HepG2 (cell line): ENCODE results near the gene KCNMA1. TPM values are rescaled to one million over a fixed set of nuclear protein-coding genes. Genes with fewer than 3 reads are reported as not detected.

Experiments
- ATAC-seq: fragments of 200-7000 bp; cut with Tn5 transposase; 3 replicates; pipeline ENCODE4 v1.9.1; 2020; ENCODE audit warnings: mild to moderate bottlenecking, moderate library complexity
- BruUV-seq: library from RNA; stranded (reverse); fragments of 400-500 nt; replicated peaks from 2 replicates; lab custom pipeline; 2021; lab: Mats Ljungman, UMichigan
- CTCF ChIA-PET: fragments of 300-600 bp; formaldehyde crosslinking; extraction: SDS; loops from one replicate; lab custom pipeline; 2021; ENCODE audit warnings: low total read pairs, inconsistent platforms, low intra/inter-chr PET ratio; lab: Yijun Ruan, JAX
- POLR2A ChIA-PET: fragments of 350-600 bp; sonication (Branson Sonifier 250); formaldehyde crosslinking; loops from one replicate; lab custom pipeline; 2020; ENCODE audit warnings: antibody characterized with exemption, inconsistent platforms; lab: Yijun Ruan, JAX
- DNase-seq: peaks from one replicate; pipeline ENCODE4 v3.0.0-alpha.2; 2015; ENCODE audit warnings: low spot score
- FAIRE-seq: peaks from 3 replicates; lab custom pipeline; 2011; peaks lifted over from hg19 to GRCh38; lab: Jason Lieb, UNC
- H2AFZ ChIP-seq: one replicate; pipeline ENCODE4 v1.6.1; 2011; ENCODE audit warnings: low read length, inconsistent platforms
- H3K27ac ChIP-seq: fragments of 300-600 bp; 3 replicates; pipeline ENCODE4 v1.8.0; 2011; ENCODE audit warnings: mixed run types, mild to moderate bottlenecking, mixed read lengths, low read length, inconsistent platforms; ENCODE audit not compliant: insufficient read depth; ENCODE audit errors: extremely low read length
- H3K27me3 ChIP-seq, 2 experiments: fragments of 200-600 bp in 1 of 2; 2 replicates in 1 of 2; 3 replicates in 1 of 2; pipeline versions ENCODE4 v1.6.0 to v1.8.0; 2011; ENCODE audit warnings: low read length in 2 of 2, mild to moderate bottlenecking in 2 of 2, moderate library complexity in 2 of 2, inconsistent platforms in 1 of 2; ENCODE audit not compliant: insufficient read depth in 2 of 2, control insufficient read depth in 1 of 2
- H3K36me3 ChIP-seq, 2 experiments: fragments of 200-600 bp in 1 of 2; replicated peaks in 1 of 2; 2 replicates in 1 of 2; 3 replicates in 1 of 2; pipeline versions ENCODE4 v1.5.1 to v1.8.0; 2011; ENCODE audit warnings: low read length in 2 of 2, inconsistent platforms in 1 of 2; ENCODE audit not compliant: insufficient read depth in 2 of 2, control insufficient read depth in 1 of 2
- H3K4me1 ChIP-seq: 2 replicates; pipeline ENCODE4 v1.5.1; 2012; ENCODE audit warnings: low read length, inconsistent platforms; ENCODE audit not compliant: insufficient read depth
- H3K4me2 ChIP-seq: 2 replicates; pipeline ENCODE4 v1.6.0; 2011; ENCODE audit warnings: low read depth, low read length, inconsistent platforms
- H3K4me3 ChIP-seq, 3 experiments: fragments of 200-600 bp in 1 of 3; sonication (generic), shearing (Covaris generic) in 1 of 3; replicated peaks in 1 of 3; 2 replicates each; pipeline ENCODE4 v1.5.1; 2011 to 2016; ENCODE audit warnings: low read length in 3 of 3, inconsistent platforms in 2 of 3, low read depth in 2 of 3, mild to moderate bottlenecking in 2 of 3, control low read depth in 1 of 3, mixed read lengths in 1 of 3; ENCODE audit not compliant: insufficient read depth in 1 of 3
- H3K79me2 ChIP-seq: one replicate; pipeline ENCODE4 v1.6.1; 2011; ENCODE audit warnings: low read length, inconsistent platforms; ENCODE audit not compliant: insufficient read depth
- H3K9ac ChIP-seq: 2 replicates; pipeline ENCODE4 v1.6.0; 2011; ENCODE audit warnings: mild to moderate bottlenecking, low read depth, low read length, inconsistent platforms; ENCODE audit not compliant: insufficient read depth
- H3K9me3 ChIP-seq: 2 replicates; pipeline ENCODE4 v1.5.1; 2012; ENCODE audit warnings: mild to moderate bottlenecking, low read length
- H4K20me1 ChIP-seq: 2 replicates; pipeline ENCODE4 v1.6.0; 2011; ENCODE audit warnings: inconsistent platforms, mild to moderate bottlenecking, low read length, moderate library complexity; ENCODE audit not compliant: insufficient read depth
- CBX1 ChIP-seq: IDR thresholded peaks from one replicate; pipeline ENCODE4 v1.6.1; 2016; ENCODE audit warnings: antibody characterized with exemption, low read depth
- ETV6 ChIP-seq: sonication (generic); formaldehyde crosslinking; conservative IDR thresholded peaks from 2 replicates; pipeline ENCODE4 v1.4.0; 2020; ENCODE audit warnings: missing genetic modification reagents
- FOXK1 ChIP-seq: sonication (generic); formaldehyde crosslinking; IDR thresholded peaks from 2 replicates; pipeline ENCODE4 v1.4.0; 2020; ENCODE audit warnings: low read depth, missing genetic modification reagents, borderline replicate concordance
- FOXK2 ChIP-seq: fragments of 450-650 bp; IDR thresholded peaks from 2 replicates; pipeline ENCODE4 v1.6.1; 2016
- GPN1 ChIP-seq: sonication (generic); formaldehyde crosslinking; IDR thresholded peaks from 2 replicates; pipeline ENCODE4 v1.5.1; 2020; ENCODE audit warnings: missing genetic modification reagents, borderline replicate concordance
- JARID2 ChIP-seq: sonication (generic); formaldehyde crosslinking; IDR thresholded peaks from 2 replicates; pipeline ENCODE4 v1.8.1; 2023; ENCODE audit warnings: missing genetic modification reagents, inconsistent platforms; ENCODE audit not compliant: insufficient replicate concordance
- KDM3A ChIP-seq: IDR thresholded peaks from 2 replicates; pipeline ENCODE4 v1.6.1; 2018; ENCODE audit warnings: low read depth, missing compliant biosample characterization
- LCORL ChIP-seq, 2 experiments: fragments of 450-650 bp in 1 of 2; sonication (generic) in 1 of 2; formaldehyde crosslinking in 1 of 2; IDR thresholded peaks; 2 replicates each; pipeline versions ENCODE4 v1.5.0 to v1.6.1; 2017 to 2020; ENCODE audit warnings: antibody characterized with exemption in 1 of 2, missing genetic modification reagents in 1 of 2
- PCBP1 ChIP-seq: fragments of 200-400 bp; formaldehyde crosslinking; IDR thresholded peaks from 2 replicates; pipeline ENCODE4 v1.6.1; 2017; ENCODE audit warnings: mild to moderate bottlenecking, low read depth, low read length, borderline replicate concordance
- PPARG ChIP-seq: conservative IDR thresholded peaks from 2 replicates; pipeline ENCODE4 v1.6.1; 2016; ENCODE audit warnings: missing biosample characterization, missing genetic modification reagents
- RNF2 ChIP-seq: fragments of 450-650 bp; conservative IDR thresholded peaks from 2 replicates; pipeline ENCODE4 v1.6.1; 2016; ENCODE audit warnings: low read depth
- SCMH1 ChIP-seq: sonication (generic); formaldehyde crosslinking; IDR thresholded peaks from 2 replicates; pipeline ENCODE4 v1.9.0; 2021; ENCODE audit warnings: missing genetic modification reagents, mild to moderate bottlenecking, borderline replicate concordance
- WGBS: methylation state at CpG from one replicate; pipeline ENCODE4 v1.1.6; 2017; ENCODE audit warnings: low lambda C conversion rate; 5-methylcytosine and 5-hydroxymethylcytosine counted together
- in situ Hi-C: cut with HindIII; loops from 2 replicates; pipeline ENCODE4 v1.10.0; 2017; ENCODE audit warnings: low pct_unique_long_range_greater_than_20kb; ENCODE audit not compliant: extremely low pct_ligation_motif_present
- intact Hi-C: fragments of 100-400 bp; cut with micrococcal nuclease; formaldehyde crosslinking; loops from one replicate; pipeline ENCODE4 v1.10.0; 2022; ENCODE audit not compliant: unreplicated experiment
- polyA plus RNA-seq, 8 experiments: library from polyadenylated mRNA; depleted of rRNA in 3 of 8; stranded (reverse) in 7 of 8; unstranded in 1 of 8; fragments of >200 nt; fragmentation: Illumina TruSeq in 4 of 8; extraction: Trizol in 4 of 8; gene quantifications; 2 replicates each; pipeline versions ENCODE4 v1.2.1 to v1.2.3, GENCODE V29; 2011 to 2016; ENCODE audit warnings: low read depth in 4 of 8, missing spikeins in 1 of 8, mixed read lengths in 1 of 8; ENCODE audit not compliant: insufficient read depth in 1 of 8
- total RNA-seq, 5 experiments: library from RNA; depleted of rRNA; stranded (reverse); fragments of >200 nt; fragmentation: Illumina TruSeq; extraction: Trizol; gene quantifications; 2 replicates each; pipeline ENCODE4 v1.2.3, GENCODE V29; 2016; ENCODE audit warnings: low read depth in 1 of 5
- TF ChIP-seq, protein P1 (sequence below): sonication (generic); formaldehyde crosslinking; IDR thresholded peaks from 2 replicates; pipeline ENCODE4 v1.8.0; 2023; ENCODE audit warnings: mild to moderate bottlenecking, missing genetic modification reagents
- TF ChIP-seq, protein P2 (sequence below): IDR thresholded peaks from 2 replicates; pipeline ENCODE4 v1.6.1; 2016; ENCODE audit warnings: control low read depth
- TF ChIP-seq, protein P3 (sequence below): sonication (generic); formaldehyde crosslinking; IDR thresholded peaks from 2 replicates; pipeline ENCODE4 v1.5.1; 2020; ENCODE audit warnings: mild to moderate bottlenecking, missing genetic modification reagents, borderline replicate concordance
- TF ChIP-seq, protein P4 (sequence below): IDR thresholded peaks from 2 replicates; pipeline ENCODE4 v1.6.1; 2018; ENCODE audit warnings: missing genetic modification reagents

Gene KCNMA1
- total and polyA plus RNA-seq, 2 of the 13 experiments (the other 11 are each of a cell fraction or from before 2014, with no cell fraction given): 0.02 TPM; not detected in 1

DNA sequence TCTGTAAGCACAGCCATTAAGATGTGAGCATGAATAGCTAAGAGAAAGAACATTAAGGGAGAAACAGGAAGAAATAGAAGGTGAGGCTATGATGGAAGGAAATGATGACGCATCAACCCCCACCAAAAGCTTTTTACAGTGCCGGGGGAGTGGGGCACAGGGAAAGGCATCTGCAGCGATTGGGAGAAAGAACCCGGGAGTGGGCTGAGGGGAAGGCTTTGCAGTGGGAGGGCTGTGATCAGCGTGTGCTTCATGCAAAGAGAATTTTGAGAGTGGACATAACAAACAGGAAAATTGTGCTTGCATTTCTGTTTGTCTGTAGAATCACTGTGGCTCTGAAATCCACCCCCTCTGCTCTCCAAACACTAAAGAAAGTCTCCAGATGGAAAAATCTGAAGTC is 250.8 kb downstream of the KCNMA1 start:
- in situ Hi-C loops (no loop called here), intact Hi-C loops (no loop called here)
- no peak overlapping the region for H3K4me3 ChIP-seq
- no peaks in the 10 kb centered on the region for H3K36me3 ChIP-seq
- BruUV-seq: no TSS peak
- H3K27me3 ChIP-seq: peaks cover 0 to 7% of the 10 kb centered on the region in 2 experiments; a peak in 1 of 5 replicates
- no peak overlapping the region for H3K4me2 ChIP-seq
- H3K9me3 ChIP-seq: no peaks in the 10 kb centered on the region
- DNase-seq: no peak
- H4K20me1 ChIP-seq: no peaks in the 10 kb centered on the region
- no peak for ATAC-seq
- H3K4me1 ChIP-seq: no peaks in the 10 kb centered on the region
- H3K9ac ChIP-seq: no peak overlapping the region
- no peak for FAIRE-seq
- no peak overlapping the region for H2AFZ ChIP-seq
- no peak overlapping the region for H3K27ac ChIP-seq
- WGBS: 34% methylated on average over 5 of the region's 5 CpGs
- TF ChIP-seq PPARG (CRISPR knock-in tag): no peak
- no peak for TF ChIP-seq GPN1 (CRISPR knock-in tag)
- TF ChIP-seq LCORL (IDR thresholded peaks at IDR 0.05): no peak
- TF ChIP-seq LCORL (CRISPR knock-in tag; IDR thresholded peaks at IDR 0.05): no peak
- TF ChIP-seq JARID2 (CRISPR knock-in tag): no peak
- TF ChIP-seq, protein P1, sequence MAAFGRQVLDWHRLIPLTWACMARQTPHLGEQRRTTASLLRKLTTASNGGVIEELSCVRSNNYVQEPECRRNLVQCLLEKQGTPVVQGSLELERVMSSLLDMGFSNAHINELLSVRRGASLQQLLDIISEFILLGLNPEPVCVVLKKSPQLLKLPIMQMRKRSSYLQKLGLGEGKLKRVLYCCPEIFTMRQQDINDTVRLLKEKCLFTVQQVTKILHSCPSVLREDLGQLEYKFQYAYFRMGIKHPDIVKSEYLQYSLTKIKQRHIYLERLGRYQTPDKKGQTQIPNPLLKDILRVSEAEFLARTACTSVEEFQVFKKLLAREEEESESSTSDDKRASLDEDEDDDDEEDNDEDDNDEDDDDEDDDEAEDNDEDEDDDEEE: no peak
- no peak for TF ChIP-seq SCMH1 (CRISPR knock-in tag)
- no peak for TF ChIP-seq FOXK2
- TF ChIP-seq CBX1: no peak
- TF ChIP-seq, protein P2, sequence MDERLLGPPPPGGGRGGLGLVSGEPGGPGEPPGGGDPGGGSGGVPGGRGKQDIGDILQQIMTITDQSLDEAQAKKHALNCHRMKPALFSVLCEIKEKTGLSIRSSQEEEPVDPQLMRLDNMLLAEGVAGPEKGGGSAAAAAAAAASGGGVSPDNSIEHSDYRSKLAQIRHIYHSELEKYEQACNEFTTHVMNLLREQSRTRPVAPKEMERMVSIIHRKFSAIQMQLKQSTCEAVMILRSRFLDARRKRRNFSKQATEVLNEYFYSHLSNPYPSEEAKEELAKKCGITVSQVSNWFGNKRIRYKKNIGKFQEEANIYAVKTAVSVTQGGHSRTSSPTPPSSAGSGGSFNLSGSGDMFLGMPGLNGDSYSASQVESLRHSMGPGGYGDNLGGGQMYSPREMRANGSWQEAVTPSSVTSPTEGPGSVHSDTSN (CRISPR knock-in tag): no peak
- TF ChIP-seq, protein P3, sequence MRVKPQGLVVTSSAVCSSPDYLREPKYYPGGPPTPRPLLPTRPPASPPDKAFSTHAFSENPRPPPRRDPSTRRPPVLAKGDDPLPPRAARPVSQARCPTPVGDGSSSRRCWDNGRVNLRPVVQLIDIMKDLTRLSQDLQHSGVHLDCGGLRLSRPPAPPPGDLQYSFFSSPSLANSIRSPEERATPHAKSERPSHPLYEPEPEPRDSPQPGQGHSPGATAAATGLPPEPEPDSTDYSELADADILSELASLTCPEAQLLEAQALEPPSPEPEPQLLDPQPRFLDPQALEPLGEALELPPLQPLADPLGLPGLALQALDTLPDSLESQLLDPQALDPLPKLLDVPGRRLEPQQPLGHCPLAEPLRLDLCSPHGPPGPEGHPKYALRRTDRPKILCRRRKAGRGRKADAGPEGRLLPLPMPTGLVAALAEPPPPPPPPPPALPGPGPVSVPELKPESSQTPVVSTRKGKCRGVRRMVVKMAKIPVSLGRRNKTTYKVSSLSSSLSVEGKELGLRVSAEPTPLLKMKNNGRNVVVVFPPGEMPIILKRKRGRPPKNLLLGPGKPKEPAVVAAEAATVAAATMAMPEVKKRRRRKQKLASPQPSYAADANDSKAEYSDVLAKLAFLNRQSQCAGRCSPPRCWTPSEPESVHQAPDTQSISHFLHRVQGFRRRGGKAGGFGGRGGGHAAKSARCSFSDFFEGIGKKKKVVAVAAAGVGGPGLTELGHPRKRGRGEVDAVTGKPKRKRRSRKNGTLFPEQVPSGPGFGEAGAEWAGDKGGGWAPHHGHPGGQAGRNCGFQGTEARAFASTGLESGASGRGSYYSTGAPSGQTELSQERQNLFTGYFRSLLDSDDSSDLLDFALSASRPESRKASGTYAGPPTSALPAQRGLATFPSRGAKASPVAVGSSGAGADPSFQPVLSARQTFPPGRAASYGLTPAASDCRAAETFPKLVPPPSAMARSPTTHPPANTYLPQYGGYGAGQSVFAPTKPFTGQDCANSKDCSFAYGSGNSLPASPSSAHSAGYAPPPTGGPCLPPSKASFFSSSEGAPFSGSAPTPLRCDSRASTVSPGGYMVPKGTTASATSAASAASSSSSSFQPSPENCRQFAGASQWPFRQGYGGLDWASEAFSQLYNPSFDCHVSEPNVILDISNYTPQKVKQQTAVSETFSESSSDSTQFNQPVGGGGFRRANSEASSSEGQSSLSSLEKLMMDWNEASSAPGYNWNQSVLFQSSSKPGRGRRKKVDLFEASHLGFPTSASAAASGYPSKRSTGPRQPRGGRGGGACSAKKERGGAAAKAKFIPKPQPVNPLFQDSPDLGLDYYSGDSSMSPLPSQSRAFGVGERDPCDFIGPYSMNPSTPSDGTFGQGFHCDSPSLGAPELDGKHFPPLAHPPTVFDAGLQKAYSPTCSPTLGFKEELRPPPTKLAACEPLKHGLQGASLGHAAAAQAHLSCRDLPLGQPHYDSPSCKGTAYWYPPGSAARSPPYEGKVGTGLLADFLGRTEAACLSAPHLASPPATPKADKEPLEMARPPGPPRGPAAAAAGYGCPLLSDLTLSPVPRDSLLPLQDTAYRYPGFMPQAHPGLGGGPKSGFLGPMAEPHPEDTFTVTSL (CRISPR knock-in tag): no peak
- TF ChIP-seq RNF2: no peak
- no peak for TF ChIP-seq PCBP1
- TF ChIP-seq KDM3A (CRISPR knock-in tag): no peak
- TF ChIP-seq, protein P4, sequence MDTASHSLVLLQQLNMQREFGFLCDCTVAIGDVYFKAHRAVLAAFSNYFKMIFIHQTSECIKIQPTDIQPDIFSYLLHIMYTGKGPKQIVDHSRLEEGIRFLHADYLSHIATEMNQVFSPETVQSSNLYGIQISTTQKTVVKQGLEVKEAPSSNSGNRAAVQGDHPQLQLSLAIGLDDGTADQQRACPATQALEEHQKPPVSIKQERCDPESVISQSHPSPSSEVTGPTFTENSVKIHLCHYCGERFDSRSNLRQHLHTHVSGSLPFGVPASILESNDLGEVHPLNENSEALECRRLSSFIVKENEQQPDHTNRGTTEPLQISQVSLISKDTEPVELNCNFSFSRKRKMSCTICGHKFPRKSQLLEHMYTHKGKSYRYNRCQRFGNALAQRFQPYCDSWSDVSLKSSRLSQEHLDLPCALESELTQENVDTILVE (CRISPR knock-in tag): no peak
- no peak for TF ChIP-seq ETV6
- no peak for TF ChIP-seq FOXK1 (CRISPR knock-in tag)
- TF ChIP-seq, all 625 proteins: peak for 0
- POLR2A ChIA-PET: no interaction called here
- no peaks in the 10 kb centered on the region for H3K79me2 ChIP-seq
- CTCF ChIA-PET: no interaction called here
